ENCODE results near the gene COMMD1.

- TF ChIP-seq MAX (IDR thresholded peaks at IDR 0.05): no peak
- no peak for TF ChIP-seq EP300 (IDR thresholded peaks at IDR 0.05)
- TF ChIP-seq CTCF (IDR thresholded peaks at IDR 0.05): no peak
- TF ChIP-seq ELK1 (IDR thresholded peaks at IDR 0.05; ENCODE audit: low read depth, low read length): no peak
- TF ChIP-seq SMC3 (IDR thresholded peaks at IDR 0.05): no peak
- no peak for TF ChIP-seq CHD4 (IDR thresholded peaks at IDR 0.05; ENCODE audit: borderline replicate concordance)
- no peak for TF ChIP-seq EHMT2 (IDR thresholded peaks at IDR 0.05; ENCODE audit: low read depth)
- TF ChIP-seq JUN (IDR thresholded peaks at IDR 0.05): no peak
- no peak for TF ChIP-seq ATOH8 (CRISPR knock-in tag; IDR thresholded peaks at IDR 0.05; ENCODE audit: low read depth)
Measured at GRCh38 chr2:62114564-62114963, 209.1 kb downstream of the COMMD1 start.
